ENCODE results near the gene ERH. TPM values are rescaled to one million over a fixed set of nuclear protein-coding genes. Genes with fewer than 3 reads are reported as not detected.

Gene ERH
- total RNA-seq, 1 donor from 2014 or later: 31.1 TPM

DNA sequence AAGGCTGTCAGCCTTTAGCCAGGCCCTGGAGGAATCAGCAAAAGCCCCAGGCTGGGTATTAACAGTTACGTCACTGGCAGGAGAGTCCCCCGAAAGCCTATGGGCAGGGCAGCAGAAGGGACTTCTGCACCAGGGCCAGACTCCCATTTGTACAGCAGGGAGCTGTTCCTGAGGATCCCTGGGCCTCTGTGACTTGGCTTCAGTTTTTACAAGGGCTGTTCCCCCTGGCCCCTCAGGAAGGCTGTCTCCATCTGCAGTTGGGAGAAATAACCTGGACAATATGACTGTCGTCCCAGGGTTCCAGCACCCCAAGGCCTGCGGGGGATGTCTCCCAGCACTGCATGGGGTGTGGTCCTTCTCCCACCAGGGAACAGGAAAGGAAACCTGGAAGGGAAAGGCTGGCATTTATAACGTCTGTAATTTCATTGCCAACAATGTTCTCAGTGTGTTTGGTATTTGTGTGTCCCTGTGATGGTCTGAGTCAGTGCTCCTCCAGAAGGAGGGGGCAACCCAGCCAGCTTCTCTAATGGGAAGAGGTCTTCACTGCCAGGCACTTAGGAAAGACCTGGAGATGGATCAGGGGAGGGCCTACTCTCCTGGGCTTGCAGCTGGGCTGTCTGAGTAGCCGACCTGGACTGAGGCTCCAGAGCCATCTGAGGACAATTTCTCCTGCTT lies 42.4 kb downstream of the ERH start:
- H3K9me3 ChIP-seq: no peaks in the 10 kb centered on the region
- H3K4me3 ChIP-seq: no peak overlapping the region
- peaks cover 2 to 19% of the 10 kb centered on the region in 2 donors for H3K4me1 ChIP-seq
- DNase-seq (ENCODE audit: low spot score in 2 of 2): peak; percentile 50 to 90
- peak overlapping the region; percentile 85 to 88 for H3K27ac ChIP-seq
- TF ChIP-seq, protein P1, sequence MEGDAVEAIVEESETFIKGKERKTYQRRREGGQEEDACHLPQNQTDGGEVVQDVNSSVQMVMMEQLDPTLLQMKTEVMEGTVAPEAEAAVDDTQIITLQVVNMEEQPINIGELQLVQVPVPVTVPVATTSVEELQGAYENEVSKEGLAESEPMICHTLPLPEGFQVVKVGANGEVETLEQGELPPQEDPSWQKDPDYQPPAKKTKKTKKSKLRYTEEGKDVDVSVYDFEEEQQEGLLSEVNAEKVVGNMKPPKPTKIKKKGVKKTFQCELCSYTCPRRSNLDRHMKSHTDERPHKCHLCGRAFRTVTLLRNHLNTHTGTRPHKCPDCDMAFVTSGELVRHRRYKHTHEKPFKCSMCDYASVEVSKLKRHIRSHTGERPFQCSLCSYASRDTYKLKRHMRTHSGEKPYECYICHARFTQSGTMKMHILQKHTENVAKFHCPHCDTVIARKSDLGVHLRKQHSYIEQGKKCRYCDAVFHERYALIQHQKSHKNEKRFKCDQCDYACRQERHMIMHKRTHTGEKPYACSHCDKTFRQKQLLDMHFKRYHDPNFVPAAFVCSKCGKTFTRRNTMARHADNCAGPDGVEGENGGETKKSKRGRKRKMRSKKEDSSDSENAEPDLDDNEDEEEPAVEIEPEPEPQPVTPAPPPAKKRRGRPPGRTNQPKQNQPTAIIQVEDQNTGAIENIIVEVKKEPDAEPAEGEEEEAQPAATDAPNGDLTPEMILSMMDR (IDR thresholded peaks at IDR 0.05): no peak
- intact Hi-C loops (cut with DNase I): loop anchor here (1.0 to 5.0 kb wide), 2 partner anchors 38 to 92 kb away; no protein-coding TSS in a partner anchor
- H3K27me3 ChIP-seq: no peaks in the 10 kb centered on the region
- H3K36me3 ChIP-seq: no peaks in the 10 kb centered on the region

DNA sequence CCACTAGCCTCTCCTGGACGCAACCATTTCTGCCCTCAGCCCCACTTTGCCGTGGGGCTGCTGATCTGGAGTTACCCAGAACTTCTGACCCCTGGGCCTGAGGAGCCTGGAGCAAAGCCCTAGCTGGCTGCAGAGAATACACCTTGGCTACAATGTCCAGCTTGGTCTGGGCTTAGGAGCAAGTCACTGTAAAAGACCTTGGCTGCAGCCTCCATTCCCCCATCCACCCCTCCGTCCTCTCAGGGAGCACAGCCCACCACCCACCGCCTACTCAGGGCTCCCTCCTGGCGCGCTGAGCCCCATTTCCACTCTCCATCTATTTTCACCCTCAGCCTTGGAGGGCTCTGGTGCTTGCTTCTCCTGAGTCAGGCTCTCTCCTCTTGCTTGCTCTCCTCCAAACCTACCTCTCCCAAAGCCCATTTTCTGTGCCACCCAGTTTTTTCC lies 42.9 kb downstream of the ERH start:
- intact Hi-C loops (cut with DNase I): loop anchor here (5.0 kb wide), 1 partner anchor 38 kb away; no protein-coding TSS in a partner anchor
- DNase-seq (ENCODE audit: low spot score in 2 of 2): no peak

DNA sequence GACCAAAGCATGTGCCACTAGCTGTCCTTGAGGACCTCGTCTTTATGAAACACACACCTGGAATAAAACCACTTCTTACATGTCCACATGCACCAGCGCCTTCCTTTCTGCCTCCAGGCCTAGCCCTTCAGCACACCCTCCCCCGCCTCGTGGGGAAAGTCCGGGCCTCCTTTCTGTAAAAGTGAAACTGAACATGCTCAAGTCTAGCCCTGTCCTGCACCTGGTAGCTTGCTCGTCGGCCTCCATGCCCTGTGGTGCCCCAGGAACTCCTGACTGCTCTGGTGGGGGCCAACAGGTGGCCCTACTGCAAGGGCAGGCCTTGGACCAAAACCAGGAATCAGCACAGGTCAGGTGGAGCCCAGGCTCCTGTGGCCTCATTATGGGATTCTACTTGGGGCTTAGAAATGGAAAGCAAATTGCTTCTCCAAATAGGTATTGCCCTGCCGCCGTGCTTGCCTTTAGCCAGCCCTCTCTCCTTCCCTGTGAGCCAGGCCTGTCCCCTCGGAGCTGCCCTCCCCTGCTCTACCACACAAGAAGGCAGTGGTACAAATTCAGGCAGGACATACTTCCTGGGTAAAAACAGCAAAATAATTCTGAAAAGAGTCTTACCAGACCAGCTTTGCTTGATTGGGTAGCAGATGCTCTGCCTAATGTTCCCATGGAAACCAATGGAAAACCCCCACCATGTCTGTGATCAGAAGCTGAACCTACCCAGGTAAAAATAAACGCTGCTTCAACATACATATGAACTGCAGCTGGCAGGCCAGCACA lies 43.5 kb downstream of the ERH start:
- intact Hi-C loops (cut with DNase I): loop anchor here (5.0 kb wide), 1 partner anchor 37 kb away; no protein-coding TSS in a partner anchor

More for the DNA sequence above, 42.9 kb downstream of the ERH start:
- H3K9me3 ChIP-seq: no peaks in the 10 kb centered on the region
- H3K4me1 ChIP-seq: peaks cover 2 to 19% of the 10 kb centered on the region in 2 donors
- H3K4me3 ChIP-seq: no peak overlapping the region
- H3K27ac ChIP-seq: peak overlapping the region; percentile 85 to 88
- H3K27me3 ChIP-seq: no peaks in the 10 kb centered on the region
- TF ChIP-seq, protein P1 (IDR thresholded peaks at IDR 0.05): no peak
- no peaks in the 10 kb centered on the region for H3K36me3 ChIP-seq

DNA sequence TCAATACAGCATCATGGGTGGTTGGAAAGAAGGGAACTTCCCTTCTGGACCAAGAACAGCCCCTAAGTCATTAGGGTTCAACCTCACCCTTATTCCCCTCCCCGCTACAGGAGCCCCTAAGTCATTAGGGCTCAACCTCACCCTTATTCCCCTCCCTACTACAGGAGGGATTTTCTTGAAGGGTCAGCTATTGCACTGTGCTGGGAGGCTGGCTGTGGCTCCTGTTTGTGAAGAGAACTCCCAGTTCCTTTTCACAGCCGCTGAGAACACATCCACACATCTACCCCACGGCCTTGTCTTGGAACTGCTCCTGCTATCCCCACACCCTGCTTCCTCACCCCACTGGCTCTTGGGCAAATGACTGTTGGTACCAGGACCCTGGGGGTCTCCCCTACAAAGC lies 44.9 kb downstream of the ERH start:
- no peaks in the 10 kb centered on the region for H3K27me3 ChIP-seq
- peaks cover 2 to 19% of the 10 kb centered on the region in 2 donors for H3K4me1 ChIP-seq
- H3K27ac ChIP-seq: no peak overlapping the region
- intact Hi-C loops (cut with DNase I): no loop called here
- TF ChIP-seq, protein P1 (IDR thresholded peaks at IDR 0.05): no peak
- no peak overlapping the region for H3K4me3 ChIP-seq
- H3K36me3 ChIP-seq: no peaks in the 10 kb centered on the region
- DNase-seq (ENCODE audit: low spot score in 2 of 2): no peak
- no peaks in the 10 kb centered on the region for H3K9me3 ChIP-seq

More for the DNA sequence above, 43.5 kb downstream of the ERH start:
- DNase-seq (ENCODE audit: low spot score in 2 of 2): no peak
- no peak overlapping the region for H3K4me3 ChIP-seq
- H3K27me3 ChIP-seq: no peaks in the 10 kb centered on the region
- peaks cover 2 to 19% of the 10 kb centered on the region in 2 donors for H3K4me1 ChIP-seq
- no peaks in the 10 kb centered on the region for H3K9me3 ChIP-seq
- no peaks in the 10 kb centered on the region for H3K36me3 ChIP-seq
- peak overlapping the region; percentile 85 to 88 for H3K27ac ChIP-seq
- TF ChIP-seq, protein P1 (IDR thresholded peaks at IDR 0.05): no peak

DNA sequence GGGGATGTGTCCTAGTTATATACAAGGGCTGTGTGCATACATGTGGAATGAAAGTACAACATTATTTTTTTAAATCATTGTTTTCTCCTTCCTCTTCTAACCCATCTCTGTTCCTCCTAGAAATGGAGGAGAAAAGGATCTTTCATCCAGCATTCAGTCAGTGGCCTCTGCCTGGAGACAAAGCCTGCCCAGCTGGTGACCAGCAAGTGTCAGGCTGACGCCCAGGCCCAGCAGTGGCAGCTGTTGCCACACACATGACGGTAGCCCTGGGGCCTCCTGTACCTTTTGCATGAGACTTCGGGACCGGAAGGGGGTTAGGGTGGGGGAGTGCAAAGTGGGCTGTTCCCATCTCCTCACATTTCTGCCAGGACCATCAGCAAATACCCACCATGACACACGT lies 46.2 kb downstream of the ERH start:
- intact Hi-C loops (cut with DNase I): no loop called here
- no peaks in the 10 kb centered on the region for H3K36me3 ChIP-seq
- DNase-seq (ENCODE audit: low spot score in 2 of 2): no peak
- H3K27me3 ChIP-seq: no peaks in the 10 kb centered on the region
- no peak overlapping the region for H3K4me3 ChIP-seq
- peaks cover 2 to 19% of the 10 kb centered on the region in 2 donors for H3K4me1 ChIP-seq
- H3K9me3 ChIP-seq: no peaks in the 10 kb centered on the region
- TF ChIP-seq, protein P1 (IDR thresholded peaks at IDR 0.05): no peak
- no peak overlapping the region for H3K27ac ChIP-seq

All from ascending aorta (tissue), 2 donors.